ENCODE results near the gene ACSBG1.

ACSBG1 gene

DNA sequence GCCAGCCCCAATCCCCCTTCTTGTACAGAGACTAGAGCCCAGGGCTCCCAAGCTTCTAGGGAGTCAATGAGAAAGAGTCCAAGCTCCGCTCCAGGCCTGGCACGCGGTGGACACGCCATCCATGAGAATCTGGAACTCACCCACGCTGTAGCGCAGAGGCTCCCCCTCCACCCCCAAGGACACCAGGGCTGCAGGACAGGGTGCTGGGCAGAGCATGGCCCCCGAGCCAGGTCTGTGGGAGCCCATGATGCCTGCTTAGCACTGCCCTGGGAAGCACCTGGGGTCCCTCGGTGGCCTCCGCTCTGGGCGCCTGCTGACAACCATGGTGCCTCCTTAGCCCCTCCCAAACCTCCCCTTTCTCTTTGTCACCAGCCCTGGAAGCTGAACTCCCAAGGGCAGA, 28.5 kb downstream of the ACSBG1 start:
- H3K4me1 Mint-ChIP-seq (ENCODE audit: low read depth), result no peaks in the 10 kb centered on the region
- H3K9me3 Mint-ChIP-seq, result no peaks in the 10 kb centered on the region
- H3K36me3 Mint-ChIP-seq (ENCODE audit: low read depth), result no peaks in the 10 kb centered on the region
- no peaks in the 10 kb centered on the region for H3K27me3 Mint-ChIP-seq
- H3K4me3 Mint-ChIP-seq, result no peak overlapping the region
- H3K27ac Mint-ChIP-seq, result no peak overlapping the region

DNA sequence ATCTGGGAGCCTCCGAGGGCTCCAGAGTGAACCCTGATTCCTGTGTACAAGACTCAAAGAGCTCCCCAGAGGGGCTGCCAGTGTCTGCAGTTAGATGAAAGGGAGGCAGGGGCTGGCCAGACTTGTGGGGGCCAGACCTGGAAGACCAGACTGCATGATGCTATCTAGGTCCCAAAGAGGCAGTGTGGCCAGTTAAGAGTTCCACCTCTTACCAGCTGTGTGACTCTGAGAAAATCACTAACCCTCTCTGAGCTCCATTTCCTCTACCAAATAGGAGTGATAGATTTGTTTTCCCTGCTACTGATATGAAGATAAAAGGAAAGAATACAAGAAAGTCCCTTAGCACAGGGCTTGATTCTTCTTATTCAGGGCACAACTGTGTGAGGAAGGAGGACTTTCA, 29.0 kb downstream of the ACSBG1 start:
- no peaks in the 10 kb centered on the region for H3K4me1 Mint-ChIP-seq (ENCODE audit: low read depth)

DNA sequence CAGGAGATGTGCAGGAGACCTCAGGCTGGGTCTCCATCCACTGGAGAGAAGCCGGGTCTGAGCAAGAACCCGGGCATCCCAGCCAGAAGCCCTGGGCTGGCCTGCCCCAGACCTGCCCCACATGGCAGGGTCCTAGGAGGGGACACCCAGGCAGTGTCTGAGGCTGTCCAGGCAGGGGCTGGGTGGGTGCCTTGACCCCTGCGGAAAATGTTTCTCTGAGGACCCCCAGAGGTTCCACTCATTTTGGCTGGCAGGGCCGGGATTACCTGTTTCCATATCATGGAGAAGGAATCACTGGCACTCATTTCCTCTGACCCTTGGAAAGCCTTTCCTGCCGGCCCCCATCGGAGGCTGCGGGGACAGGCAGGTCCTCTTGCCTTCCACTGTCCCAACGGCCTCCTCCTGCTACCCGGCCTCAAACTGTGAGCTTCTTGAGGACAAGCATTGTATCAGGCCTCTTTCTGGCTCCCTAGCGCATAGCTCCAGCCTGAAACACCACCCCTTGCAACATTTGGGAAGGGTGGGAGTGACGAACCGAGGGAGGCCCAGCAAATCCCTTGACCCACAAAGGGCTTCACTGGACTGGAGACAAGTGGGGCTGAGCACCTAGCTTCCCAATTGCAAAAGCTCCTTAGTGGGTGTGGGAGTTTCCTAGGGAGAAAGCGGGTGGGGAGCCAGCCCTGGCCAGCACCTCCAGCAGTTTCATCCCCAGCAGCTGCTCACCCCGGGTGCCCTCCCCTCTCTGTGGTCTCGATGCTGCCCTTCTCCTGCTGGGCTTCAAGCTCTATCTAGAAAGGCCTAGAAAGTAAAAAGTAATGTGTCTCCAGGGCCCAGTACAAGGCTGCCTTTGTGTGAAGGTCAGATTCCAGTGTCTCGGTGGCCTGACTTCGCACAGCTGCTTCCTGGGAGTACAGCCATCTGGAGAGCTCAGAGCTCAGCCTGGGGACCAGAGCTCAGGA, 29.7 kb downstream of the ACSBG1 start:
- Mint-ChIP-seq H3K36me3 (ENCODE audit: low read depth) (no peaks in the 10 kb centered on the region), H3K27me3 (no peaks in the 10 kb centered on the region), H3K4me3 (no peak overlapping the region), H3K4me1 (ENCODE audit: low read depth) (no peaks in the 10 kb centered on the region), H3K9me3 (no peaks in the 10 kb centered on the region), H3K27ac (no peak overlapping the region)

More for the DNA sequence above, 29.0 kb downstream of the ACSBG1 start:
- Mint-ChIP-seq H3K9me3 (no peaks in the 10 kb centered on the region), H3K36me3 (ENCODE audit: low read depth) (no peaks in the 10 kb centered on the region), H3K27ac (no peak overlapping the region), H3K27me3 (no peaks in the 10 kb centered on the region), H3K4me3 (no peak overlapping the region)

DNA sequence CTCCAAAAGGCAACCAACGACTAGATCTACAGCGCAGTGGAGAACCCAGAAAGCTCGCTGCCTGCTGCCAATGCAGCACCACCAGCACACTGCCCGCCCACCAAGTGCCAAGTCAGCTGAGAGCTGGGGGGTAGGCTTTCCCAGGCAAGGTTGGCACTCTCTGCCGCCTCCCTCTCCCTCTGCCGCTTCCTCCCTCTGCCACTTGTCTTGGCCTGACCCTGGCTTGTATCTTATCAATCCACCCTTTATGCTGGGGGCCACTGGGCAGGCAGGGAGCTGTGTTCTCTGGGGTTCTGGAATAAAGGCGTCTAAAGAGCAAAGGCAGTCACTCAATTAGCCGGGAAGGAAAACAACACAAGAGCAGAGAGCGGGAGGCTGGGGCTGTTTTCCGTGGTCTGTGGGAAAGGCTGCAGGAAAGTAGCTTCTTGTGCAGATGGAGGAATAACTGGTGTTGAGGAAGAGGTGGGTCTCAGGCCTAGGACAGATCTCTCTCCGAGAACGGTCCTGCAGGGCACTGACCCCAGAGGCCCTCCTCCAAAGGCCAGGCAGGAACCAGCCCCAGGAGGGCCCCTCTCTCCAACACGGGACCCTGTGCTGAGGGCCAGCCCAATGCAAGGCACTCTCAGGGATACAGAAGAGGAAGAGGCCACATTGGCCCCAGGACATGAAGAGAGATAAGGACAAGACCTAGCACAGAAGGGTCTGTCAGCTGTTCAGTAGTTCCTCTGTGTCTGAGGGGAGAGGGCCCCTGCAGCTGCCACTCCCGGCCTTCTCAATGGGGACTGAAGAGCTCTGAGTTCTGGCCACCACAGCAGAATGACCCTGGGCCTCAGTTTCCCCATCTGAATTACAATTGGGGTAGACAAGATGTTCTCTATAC, 30.8 kb downstream of the ACSBG1 start:
- H3K4me3 Mint-ChIP-seq, result no peak overlapping the region
- H3K36me3 Mint-ChIP-seq (ENCODE audit: low read depth), result no peaks in the 10 kb centered on the region
- H3K4me1 Mint-ChIP-seq (ENCODE audit: low read depth), result no peaks in the 10 kb centered on the region
- no peaks in the 10 kb centered on the region for H3K9me3 Mint-ChIP-seq
- H3K27ac Mint-ChIP-seq, result no peak overlapping the region
- H3K27me3 Mint-ChIP-seq, result no peaks in the 10 kb centered on the region

- Mint-ChIP-seq H3K36me3 (ENCODE audit: low read depth) (no peaks in the 10 kb centered on the region), H3K9me3 (no peaks in the 10 kb centered on the region), H3K4me3 (no peak overlapping the region), H3K27me3 (no peaks in the 10 kb centered on the region), H3K4me1 (ENCODE audit: low read depth) (no peaks in the 10 kb centered on the region), H3K27ac (no peak overlapping the region)
Measured at GRCh38 chr15:78201281-78202190, 32.8 kb downstream of the ACSBG1 start.

- Mint-ChIP-seq H3K4me3 (no peak overlapping the region), H3K9me3 (no peaks in the 10 kb centered on the region), H3K27ac (no peak overlapping the region), H3K36me3 (ENCODE audit: low read depth) (no peaks in the 10 kb centered on the region), H3K4me1 (ENCODE audit: low read depth) (no peaks in the 10 kb centered on the region), H3K27me3 (no peaks in the 10 kb centered on the region)
Measured at GRCh38 chr15:78200276-78200930, 34.0 kb downstream of the ACSBG1 start.

- Mint-ChIP-seq H3K36me3 (ENCODE audit: low read depth) (no peaks in the 10 kb centered on the region), H3K4me3 (no peak overlapping the region), H3K9me3 (no peaks in the 10 kb centered on the region), H3K4me1 (ENCODE audit: low read depth) (no peaks in the 10 kb centered on the region), H3K27ac (no peak overlapping the region), H3K27me3 (no peaks in the 10 kb centered on the region)
Measured at GRCh38 chr15:78197632-78198031, 36.7 kb downstream of the ACSBG1 start.

- no peak overlapping the region for H3K27ac Mint-ChIP-seq
- no peak overlapping the region for H3K4me3 Mint-ChIP-seq
- H3K36me3 Mint-ChIP-seq (ENCODE audit: low read depth), result no peaks in the 10 kb centered on the region
- no peaks in the 10 kb centered on the region for H3K4me1 Mint-ChIP-seq (ENCODE audit: low read depth)
- H3K27me3 Mint-ChIP-seq, result no peaks in the 10 kb centered on the region
- peaks cover under 1% of the 10 kb centered on the region for H3K9me3 Mint-ChIP-seq
Measured at GRCh38 chr15:78195735-78196201, 38.6 kb downstream of the ACSBG1 start.

DNA sequence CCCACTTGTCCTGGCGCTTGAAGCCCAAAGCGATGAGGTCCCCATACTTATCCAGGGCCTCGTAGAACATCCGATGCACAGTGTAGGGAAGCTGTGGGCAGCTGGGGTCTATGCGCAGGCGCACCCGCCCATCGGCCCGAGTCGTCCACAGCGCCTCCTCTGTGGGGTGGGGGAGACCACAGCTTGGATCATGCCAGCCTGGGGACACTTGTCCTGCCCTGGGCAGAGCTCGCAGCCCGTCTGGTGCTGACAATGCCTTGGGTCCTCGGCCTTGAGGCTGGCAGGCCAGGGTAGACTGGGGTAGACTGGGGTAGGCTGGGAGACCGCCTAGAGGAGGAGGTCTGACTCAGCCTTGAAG, 39.8 kb downstream of the ACSBG1 start:
- Mint-ChIP-seq H3K4me1 (ENCODE audit: low read depth) (no peaks in the 10 kb centered on the region), H3K36me3 (ENCODE audit: low read depth) (no peaks in the 10 kb centered on the region), H3K27ac (no peak overlapping the region), H3K4me3 (no peak overlapping the region), H3K27me3 (no peaks in the 10 kb centered on the region), H3K9me3 (peaks cover 3% of the 10 kb centered on the region)

GRCh38 chr15:78193731-78194567, 40.4 kb downstream of the ACSBG1 start:
- Mint-ChIP-seq H3K27me3 (no peaks in the 10 kb centered on the region), H3K4me3 (no peak overlapping the region), H3K27ac (no peak overlapping the region), H3K36me3 (ENCODE audit: low read depth) (no peaks in the 10 kb centered on the region), H3K4me1 (ENCODE audit: low read depth) (no peaks in the 10 kb centered on the region), H3K9me3 (peaks cover 3% of the 10 kb centered on the region)

- Mint-ChIP-seq H3K27me3 (no peaks in the 10 kb centered on the region), H3K9me3 (peaks cover 3% of the 10 kb centered on the region), H3K36me3 (ENCODE audit: low read depth) (no peaks in the 10 kb centered on the region), H3K4me3 (no peak overlapping the region), H3K4me1 (ENCODE audit: low read depth) (no peaks in the 10 kb centered on the region), H3K27ac (no peak overlapping the region)
Measured at GRCh38 chr15:78192826-78193594, 41.4 kb downstream of the ACSBG1 start.

- Mint-ChIP-seq H3K4me1 (ENCODE audit: low read depth) (no peaks in the 10 kb centered on the region), H3K36me3 (ENCODE audit: low read depth) (no peaks in the 10 kb centered on the region), H3K9me3 (no peaks in the 10 kb centered on the region), H3K27ac (no peak overlapping the region), H3K4me3 (no peak overlapping the region), H3K27me3 (peaks cover 3% of the 10 kb centered on the region)
Measured at GRCh38 chr15:78182821-78183220, 51.5 kb downstream of the ACSBG1 start.

- H3K4me3 Mint-ChIP-seq, result no peak overlapping the region
- no peak overlapping the region for H3K27ac Mint-ChIP-seq
- H3K27me3 Mint-ChIP-seq, result peaks cover 3% of the 10 kb centered on the region
- no peaks in the 10 kb centered on the region for H3K36me3 Mint-ChIP-seq (ENCODE audit: low read depth)
- H3K9me3 Mint-ChIP-seq, result no peaks in the 10 kb centered on the region
- no peaks in the 10 kb centered on the region for H3K4me1 Mint-ChIP-seq (ENCODE audit: low read depth)
Measured at GRCh38 chr15:78182336-78182700, 52.0 kb downstream of the ACSBG1 start.
